ENCODE results near the gene EXOC3.

EXOC3 gene

GRCh38 chr5:443239-444151 lies 519 bp downstream of the EXOC3 start:
- peak; percentile 44 for DNase-seq (ENCODE audit: low read depth)
- no peak for TF ChIP-seq CTCF (IDR thresholded peaks at IDR 0.05; ENCODE audit: insufficient read depth, low read depth, low read length, missing control alignments)
- peak overlapping the region; percentile 92 for H3K4me3 ChIP-seq (ENCODE audit: low read depth, low read length)

- no peak for TF ChIP-seq CTCF (IDR thresholded peaks at IDR 0.05; ENCODE audit: insufficient read depth, low read depth, low read length, missing control alignments)
- H3K4me3 ChIP-seq (ENCODE audit: low read depth, low read length) = peak overlapping the region; percentile 92
- DNase-seq (ENCODE audit: low read depth) = no peak
Measured at GRCh38 chr5:444226-444625, 1.2 kb downstream of the EXOC3 start.

GRCh38 chr5:445591-445990 lies 2.6 kb downstream of the EXOC3 start:
- TF ChIP-seq CTCF (IDR thresholded peaks at IDR 0.05; ENCODE audit: insufficient read depth, low read depth, low read length, missing control alignments) = no peak
- no peak overlapping the region for H3K4me3 ChIP-seq (ENCODE audit: low read depth, low read length)

DNA sequence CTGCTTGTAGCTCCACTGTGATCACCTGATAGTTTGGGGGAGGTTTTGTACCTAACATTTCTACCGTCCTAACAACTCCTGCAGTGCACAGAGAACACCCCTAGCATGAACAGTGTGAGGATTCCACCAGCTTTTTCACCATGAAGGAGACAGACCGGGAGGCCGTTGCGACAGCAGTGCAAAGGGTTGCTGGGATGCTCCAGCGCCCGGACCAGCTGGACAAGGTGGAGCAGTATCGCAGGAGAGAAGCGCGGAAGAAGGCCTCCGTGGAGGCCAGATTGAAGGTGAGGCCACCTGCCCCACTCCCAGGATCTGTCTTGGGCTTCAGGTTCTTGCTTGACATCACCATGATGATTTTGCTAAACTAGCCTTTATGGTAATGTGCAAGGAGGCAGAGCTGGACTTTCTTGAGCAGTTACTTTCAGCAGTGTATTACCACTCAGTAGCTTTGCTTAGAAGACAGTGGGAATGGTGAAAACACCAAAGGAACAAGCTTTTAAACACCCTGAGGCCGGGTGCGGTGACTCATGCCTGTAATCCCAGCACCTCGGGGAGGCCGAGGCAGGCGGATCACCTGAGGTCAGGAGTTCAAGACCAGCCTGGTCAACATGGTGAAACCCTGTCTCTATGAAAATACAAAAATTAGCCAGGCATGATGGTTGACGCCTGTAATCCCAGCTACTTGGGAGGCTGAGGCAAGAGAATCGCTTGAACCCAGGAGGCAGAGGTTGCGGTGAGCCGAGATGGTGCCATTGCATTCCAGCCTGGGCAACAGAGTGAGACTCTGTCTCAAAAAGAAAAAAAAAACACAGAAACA lies 3.3 kb downstream of the EXOC3 start:
- no peak for TF ChIP-seq CTCF (IDR thresholded peaks at IDR 0.05; ENCODE audit: insufficient read depth, low read depth, low read length, missing control alignments)

More at GRCh38 chr5:445591-445990, 2.6 kb downstream of the EXOC3 start:
- no peak for DNase-seq (ENCODE audit: low read depth)

DNA sequence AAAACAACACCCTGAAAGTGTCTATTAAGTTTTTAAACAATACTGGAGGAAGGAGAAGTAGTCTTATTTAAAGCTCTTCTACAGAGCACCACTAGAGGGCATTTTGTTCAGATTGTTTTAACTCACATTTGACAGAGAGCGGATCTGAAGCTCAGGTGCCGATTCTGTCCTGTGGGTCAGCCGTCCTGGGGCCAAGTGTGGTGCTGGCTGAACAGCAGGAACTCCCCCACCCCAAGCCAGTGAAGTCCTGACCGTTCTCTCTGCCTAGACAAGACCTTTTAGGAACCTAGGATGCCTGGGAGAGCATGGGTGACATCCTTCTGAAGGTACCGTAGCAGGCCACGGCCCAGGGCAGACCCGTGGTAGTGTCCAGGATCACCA lies 3.9 kb downstream of the EXOC3 start:
- DNase-seq (ENCODE audit: low read depth) = peak; percentile 60
- peak; percentile 60 for TF ChIP-seq CTCF (IDR thresholded peaks at IDR 0.05; ENCODE audit: insufficient read depth, low read depth, low read length, missing control alignments)
- no peak overlapping the region for H3K4me3 ChIP-seq (ENCODE audit: low read depth, low read length)

More for the DNA sequence above, 3.3 kb downstream of the EXOC3 start:
- no peak overlapping the region for H3K4me3 ChIP-seq (ENCODE audit: low read depth, low read length)
- no peak for DNase-seq (ENCODE audit: low read depth)

DNA sequence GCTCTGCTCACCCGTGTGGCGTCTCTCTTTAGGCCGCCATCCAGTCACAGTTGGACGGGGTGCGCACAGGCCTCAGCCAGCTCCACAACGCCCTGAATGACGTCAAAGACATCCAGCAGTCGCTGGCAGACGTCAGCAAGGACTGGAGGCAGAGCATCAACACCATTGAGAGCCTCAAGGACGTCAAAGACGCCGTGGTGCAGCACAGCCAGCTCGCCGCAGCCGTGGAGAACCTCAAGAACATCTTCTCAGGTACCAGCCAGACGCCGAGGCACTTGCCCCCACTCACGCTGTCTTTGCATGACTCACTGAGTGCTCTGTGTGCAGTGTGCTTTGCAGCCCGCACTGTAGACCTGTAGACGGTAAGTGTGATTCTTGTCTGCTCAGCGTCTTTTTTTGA lies 4.5 kb downstream of the EXOC3 start:
- no peak overlapping the region for H3K4me3 ChIP-seq (ENCODE audit: low read depth, low read length)
- TF ChIP-seq CTCF (IDR thresholded peaks at IDR 0.05; ENCODE audit: insufficient read depth, low read depth, low read length, missing control alignments) = no peak
- DNase-seq (ENCODE audit: low read depth) = no peak
